Measurements from ENCODE around the gene CLSTN2.

Gene CLSTN2

DNA sequence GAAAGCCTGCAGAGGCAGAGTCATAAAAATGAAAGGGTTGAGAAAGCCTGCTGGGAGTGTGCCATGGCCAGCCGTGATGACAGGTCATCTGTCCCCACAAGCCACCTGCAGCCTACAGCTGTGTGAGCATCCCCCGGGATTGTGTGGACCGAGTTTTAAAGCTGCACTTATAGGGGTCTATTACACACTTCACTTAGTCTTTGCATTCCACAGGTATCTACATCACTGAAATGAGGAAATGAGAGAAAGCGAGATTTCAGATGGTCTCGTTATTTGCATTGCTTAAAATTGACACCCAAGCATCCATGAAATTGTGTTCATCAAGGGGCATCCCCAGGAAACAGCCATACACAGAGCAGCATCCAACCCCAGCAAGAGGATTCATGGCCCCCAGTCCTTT, 605.3 kb downstream of the CLSTN2 start:
- Histone ChIP-seq H3K27me3 (ENCODE audit: control insufficient read depth in 3 of 3, insufficient read depth in 3 of 3, low read depth in 1 of 3, low read length in 3 of 3) (no peaks in the 10 kb centered on the region), H3K23ac (ENCODE audit: low read depth, low read length, poor library complexity) (no peak overlapping the region), H2BK120ac (ENCODE audit: low read depth, low read length) (no peak overlapping the region), H3K9me3 (replicated peaks in 1 of 2; ENCODE audit: control insufficient read depth in 2 of 2, insufficient read depth in 1 of 2, low read depth in 1 of 2, low read length in 2 of 2) (no peaks in the 10 kb centered on the region), H4K8ac (ENCODE audit: low read depth, low read length) (no peak overlapping the region), H3K4me3 (ENCODE audit: low read length in 2 of 2) (no peak overlapping the region), H2BK5ac (ENCODE audit: low read length) (no peak overlapping the region), H2BK15ac (ENCODE audit: low read length) (no peak overlapping the region), H3K18ac (ENCODE audit: low read length) (no peak overlapping the region), H3K4me2 (ENCODE audit: insufficient read depth, low read length, poor library complexity, severe bottlenecking) (no peak overlapping the region), H3K36me3 (replicated peaks in 1 of 2; ENCODE audit: control insufficient read depth in 2 of 2, insufficient read depth in 2 of 2, low read length in 2 of 2) (no peaks in the 10 kb centered on the region), H3K27ac (replicated peaks; ENCODE audit: low read length) (no peak overlapping the region), H2AK5ac (ENCODE audit: low read depth, low read length) (no peak overlapping the region), H3K4me1 (ENCODE audit: control insufficient read depth in 2 of 2, insufficient read depth in 1 of 2, low read depth in 1 of 2, low read length in 2 of 2) (peaks cover 0 to 1% of the 10 kb centered on the region in 2 donors), H2BK12ac (ENCODE audit: low read length) (no peak overlapping the region), H3K4ac (ENCODE audit: low read length) (no peak overlapping the region), H4K91ac (ENCODE audit: low read depth, low read length, poor library complexity) (no peak overlapping the region), H3K79me1 (ENCODE audit: low read depth, low read length) (no peaks in the 10 kb centered on the region), H3K14ac (ENCODE audit: low read length) (no peak overlapping the region), H3K9ac (ENCODE audit: low read depth, low read length, poor library complexity) (no peak overlapping the region), H2AFZ (ENCODE audit: low read length) (no peak overlapping the region)
- DNase-seq (ENCODE audit: low spot score) = no peak
- WGBS, 2 donors (ENCODE audit: extremely low coverage in 2 of 2, insufficient read length in 2 of 2, insufficient replicate concordance in 1 of 2) = no CpG with 5 or more reads among the region's 5 CpGs

GRCh38 chr3:140541975-140542653, 607.1 kb downstream of the CLSTN2 start:
- no peak overlapping the region for H2BK5ac ChIP-seq (ENCODE audit: low read length)
- H2BK15ac ChIP-seq (ENCODE audit: low read length) = no peak overlapping the region
- H2AK5ac ChIP-seq (ENCODE audit: low read depth, low read length) = no peak overlapping the region
- H3K4ac ChIP-seq (ENCODE audit: low read length) = no peak overlapping the region
- H4K91ac ChIP-seq (ENCODE audit: low read depth, low read length, poor library complexity) = no peak overlapping the region
- no peak overlapping the region for H3K4me2 ChIP-seq (ENCODE audit: insufficient read depth, low read length, poor library complexity, severe bottlenecking)
- H3K18ac ChIP-seq (ENCODE audit: low read length) = no peak overlapping the region
- no peaks in the 10 kb centered on the region for H3K9me3 ChIP-seq (replicated peaks in 1 of 2; ENCODE audit: control insufficient read depth in 2 of 2, insufficient read depth in 1 of 2, low read depth in 1 of 2, low read length in 2 of 2)
- H3K27ac ChIP-seq (replicated peaks; ENCODE audit: low read length) = no peak overlapping the region
- H4K8ac ChIP-seq (ENCODE audit: low read depth, low read length) = no peak overlapping the region
- no peaks in the 10 kb centered on the region for H3K27me3 ChIP-seq (ENCODE audit: control insufficient read depth in 3 of 3, insufficient read depth in 3 of 3, low read depth in 1 of 3, low read length in 3 of 3)
- no peak for DNase-seq (ENCODE audit: low spot score)
- peaks cover 0 to 1% of the 10 kb centered on the region in 2 donors for H3K4me1 ChIP-seq (ENCODE audit: control insufficient read depth in 2 of 2, insufficient read depth in 1 of 2, low read depth in 1 of 2, low read length in 2 of 2)
- no peak overlapping the region for H3K9ac ChIP-seq (ENCODE audit: low read depth, low read length, poor library complexity)
- no peak overlapping the region for H3K23ac ChIP-seq (ENCODE audit: low read depth, low read length, poor library complexity)
- H2AFZ ChIP-seq (ENCODE audit: low read length) = no peak overlapping the region
- no CpG with 5 or more reads among the region's 1 CpG for WGBS, 2 donors (ENCODE audit: extremely low coverage in 2 of 2, insufficient read length in 2 of 2, insufficient replicate concordance in 1 of 2)
- no peak overlapping the region for H3K4me3 ChIP-seq (ENCODE audit: low read length in 2 of 2)
- no peaks in the 10 kb centered on the region for H3K36me3 ChIP-seq (replicated peaks in 1 of 2; ENCODE audit: control insufficient read depth in 2 of 2, insufficient read depth in 2 of 2, low read length in 2 of 2)
- no peak overlapping the region for H3K14ac ChIP-seq (ENCODE audit: low read length)
- H2BK120ac ChIP-seq (ENCODE audit: low read depth, low read length) = no peak overlapping the region
- no peak overlapping the region for H2BK12ac ChIP-seq (ENCODE audit: low read length)
- no peaks in the 10 kb centered on the region for H3K79me1 ChIP-seq (ENCODE audit: low read depth, low read length)

DNA sequence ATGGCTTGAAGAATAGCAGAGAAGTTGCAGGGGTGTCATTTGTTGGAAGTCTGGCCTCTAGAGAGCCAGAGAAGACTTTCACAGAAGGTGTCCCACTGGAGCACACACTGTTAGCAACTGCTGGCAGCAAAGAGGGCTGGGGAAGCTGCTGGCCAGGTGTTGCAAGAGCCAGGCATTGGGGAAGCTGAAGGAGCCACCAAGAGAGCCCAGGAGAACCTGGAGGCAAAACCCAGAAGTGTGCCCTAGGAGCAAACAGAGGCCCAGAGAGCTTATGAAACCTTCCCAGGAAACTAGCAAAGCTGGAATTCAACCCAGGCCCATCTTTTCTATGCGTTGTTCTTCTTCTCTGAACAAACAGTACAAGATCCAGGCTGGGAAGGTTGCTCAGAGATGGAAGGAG, 610.2 kb downstream of the CLSTN2 start:
- no peak overlapping the region for H3K18ac ChIP-seq (ENCODE audit: low read length)
- no peak overlapping the region for H3K4me3 ChIP-seq (ENCODE audit: low read length in 2 of 2)
- no peak overlapping the region for H2BK5ac ChIP-seq (ENCODE audit: low read length)
- H4K91ac ChIP-seq (ENCODE audit: low read depth, low read length, poor library complexity) = no peak overlapping the region
- H2AK5ac ChIP-seq (ENCODE audit: low read depth, low read length) = no peak overlapping the region
- H3K4me2 ChIP-seq (ENCODE audit: insufficient read depth, low read length, poor library complexity, severe bottlenecking) = no peak overlapping the region
- H3K36me3 ChIP-seq (replicated peaks in 1 of 2; ENCODE audit: control insufficient read depth in 2 of 2, insufficient read depth in 2 of 2, low read length in 2 of 2) = no peaks in the 10 kb centered on the region
- no CpG with 5 or more reads among the region's 1 CpG for WGBS, 2 donors (ENCODE audit: extremely low coverage in 2 of 2, insufficient read length in 2 of 2, insufficient replicate concordance in 1 of 2)
- H3K14ac ChIP-seq (ENCODE audit: low read length) = no peak overlapping the region
- H3K27me3 ChIP-seq (ENCODE audit: control insufficient read depth in 3 of 3, insufficient read depth in 3 of 3, low read depth in 1 of 3, low read length in 3 of 3) = no peaks in the 10 kb centered on the region
- no peak overlapping the region for H4K8ac ChIP-seq (ENCODE audit: low read depth, low read length)
- H3K4me1 ChIP-seq (ENCODE audit: control insufficient read depth in 2 of 2, insufficient read depth in 1 of 2, low read depth in 1 of 2, low read length in 2 of 2) = no peaks in the 10 kb centered on the region
- H3K9me3 ChIP-seq (replicated peaks in 1 of 2; ENCODE audit: control insufficient read depth in 2 of 2, insufficient read depth in 1 of 2, low read depth in 1 of 2, low read length in 2 of 2) = no peaks in the 10 kb centered on the region
- DNase-seq (ENCODE audit: low spot score) = no peak
- H2BK15ac ChIP-seq (ENCODE audit: low read length) = no peak overlapping the region
- no peaks in the 10 kb centered on the region for H3K79me1 ChIP-seq (ENCODE audit: low read depth, low read length)
- H2AFZ ChIP-seq (ENCODE audit: low read length) = no peak overlapping the region
- no peak overlapping the region for H2BK120ac ChIP-seq (ENCODE audit: low read depth, low read length)
- H3K9ac ChIP-seq (ENCODE audit: low read depth, low read length, poor library complexity) = no peak overlapping the region
- H3K23ac ChIP-seq (ENCODE audit: low read depth, low read length, poor library complexity) = no peak overlapping the region
- no peak overlapping the region for H3K27ac ChIP-seq (replicated peaks; ENCODE audit: low read length)
- H2BK12ac ChIP-seq (ENCODE audit: low read length) = no peak overlapping the region
- no peak overlapping the region for H3K4ac ChIP-seq (ENCODE audit: low read length)

GRCh38 chr3:140545756-140546155, 610.8 kb downstream of the CLSTN2 start:
- H3K4me3 ChIP-seq (ENCODE audit: low read length in 2 of 2) = no peak overlapping the region
- no peaks in the 10 kb centered on the region for H3K4me1 ChIP-seq (ENCODE audit: control insufficient read depth in 2 of 2, insufficient read depth in 1 of 2, low read depth in 1 of 2, low read length in 2 of 2)
- no peak overlapping the region for H2BK5ac ChIP-seq (ENCODE audit: low read length)
- no peak overlapping the region for H3K4ac ChIP-seq (ENCODE audit: low read length)
- H3K27ac ChIP-seq (replicated peaks; ENCODE audit: low read length) = no peak overlapping the region
- H3K18ac ChIP-seq (ENCODE audit: low read length) = no peak overlapping the region
- H4K91ac ChIP-seq (ENCODE audit: low read depth, low read length, poor library complexity) = no peak overlapping the region
- no peak overlapping the region for H2BK120ac ChIP-seq (ENCODE audit: low read depth, low read length)
- H3K36me3 ChIP-seq (replicated peaks in 1 of 2; ENCODE audit: control insufficient read depth in 2 of 2, insufficient read depth in 2 of 2, low read length in 2 of 2) = no peaks in the 10 kb centered on the region
- H2AK5ac ChIP-seq (ENCODE audit: low read depth, low read length) = no peak overlapping the region
- H3K9me3 ChIP-seq (replicated peaks in 1 of 2; ENCODE audit: control insufficient read depth in 2 of 2, insufficient read depth in 1 of 2, low read depth in 1 of 2, low read length in 2 of 2) = no peaks in the 10 kb centered on the region
- no peak overlapping the region for H4K8ac ChIP-seq (ENCODE audit: low read depth, low read length)
- H3K23ac ChIP-seq (ENCODE audit: low read depth, low read length, poor library complexity) = no peak overlapping the region
- no peak overlapping the region for H3K4me2 ChIP-seq (ENCODE audit: insufficient read depth, low read length, poor library complexity, severe bottlenecking)
- no peak overlapping the region for H2BK15ac ChIP-seq (ENCODE audit: low read length)
- no peak overlapping the region for H2AFZ ChIP-seq (ENCODE audit: low read length)
- H2BK12ac ChIP-seq (ENCODE audit: low read length) = no peak overlapping the region
- DNase-seq (ENCODE audit: low spot score) = no peak
- H3K14ac ChIP-seq (ENCODE audit: low read length) = no peak overlapping the region
- no peaks in the 10 kb centered on the region for H3K79me1 ChIP-seq (ENCODE audit: low read depth, low read length)
- no peaks in the 10 kb centered on the region for H3K27me3 ChIP-seq (ENCODE audit: control insufficient read depth in 3 of 3, insufficient read depth in 3 of 3, low read depth in 1 of 3, low read length in 3 of 3)
- no CpG with 5 or more reads among the region's 2 CpGs for WGBS, 2 donors (ENCODE audit: extremely low coverage in 2 of 2, insufficient read length in 2 of 2, insufficient replicate concordance in 1 of 2)
- H3K9ac ChIP-seq (ENCODE audit: low read depth, low read length, poor library complexity) = no peak overlapping the region

Data from neuronal stem cell (in vitro differentiated cells).